GM03348 (cell line): ENCODE data around the gene NMT1.

Source experiments
- DNase-seq: peaks from one replicate; pipeline ENCODE4 v3.0.0; 2012; ENCODE audit warnings: low spot score

NMT1 gene

DNA sequence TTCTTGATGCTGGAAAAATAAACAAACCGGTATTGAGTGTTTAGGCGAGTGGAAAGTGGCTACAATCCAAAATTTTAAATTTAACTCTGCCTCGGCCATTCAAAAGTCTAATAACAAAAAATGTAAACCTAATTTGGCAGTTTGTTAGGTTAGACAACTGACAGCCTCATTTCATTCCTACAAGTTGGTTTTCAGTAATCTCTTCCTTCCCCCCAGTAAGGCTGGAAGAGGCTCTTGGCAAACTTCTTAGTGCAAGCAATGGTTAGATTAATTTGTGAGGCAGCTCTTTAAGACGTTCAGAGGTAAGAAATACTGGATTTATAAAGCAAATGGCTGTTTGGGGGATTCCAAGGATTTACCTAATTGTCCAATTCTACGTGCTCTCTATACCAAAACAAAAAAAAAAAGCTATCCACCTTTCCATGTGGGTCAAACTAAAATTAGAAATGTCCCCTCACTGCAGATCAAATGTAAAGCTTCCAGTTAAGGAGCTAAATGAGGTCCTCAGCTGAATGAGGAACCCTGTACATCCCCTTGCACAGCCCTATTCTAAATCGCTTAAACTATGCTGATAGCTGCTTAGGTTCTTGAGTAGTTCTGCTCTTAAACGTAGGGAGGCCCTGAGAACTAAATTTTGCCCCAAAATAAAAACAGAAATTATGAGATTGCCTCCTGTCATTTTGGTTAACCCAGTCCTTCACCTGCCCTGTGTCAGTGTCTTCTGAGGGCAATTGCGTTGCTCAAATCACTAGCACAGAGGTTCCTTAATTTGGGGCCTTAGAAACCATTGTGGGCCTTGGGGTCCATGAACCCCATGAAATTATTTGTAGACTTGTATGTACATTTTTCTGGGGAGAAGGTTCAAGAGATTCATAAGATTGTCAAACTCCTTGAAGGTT lies 90.0 kb downstream of the NMT1 start:
- no peak for DNase-seq

DNA sequence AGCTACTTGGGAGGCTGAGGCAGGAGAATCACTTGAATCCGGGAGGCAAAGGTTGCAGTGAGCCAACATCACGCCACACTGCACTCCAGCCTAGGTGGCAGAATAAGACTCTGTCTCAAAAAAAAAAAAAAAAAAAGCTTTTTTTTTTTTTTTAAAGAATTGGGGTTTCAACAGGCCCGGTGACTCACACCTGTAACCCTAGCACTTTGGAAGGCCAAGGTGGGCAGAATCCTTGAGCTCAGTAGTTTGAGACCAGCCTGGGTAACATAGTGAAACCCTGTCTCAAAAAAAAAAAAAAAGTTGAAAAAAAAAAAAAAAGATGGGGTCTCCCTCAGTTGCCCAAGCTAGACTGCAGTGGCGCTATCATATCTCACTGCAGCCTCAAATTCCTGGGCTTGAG lies 93.9 kb downstream of the NMT1 start:
- DNase-seq = no peak

DNA sequence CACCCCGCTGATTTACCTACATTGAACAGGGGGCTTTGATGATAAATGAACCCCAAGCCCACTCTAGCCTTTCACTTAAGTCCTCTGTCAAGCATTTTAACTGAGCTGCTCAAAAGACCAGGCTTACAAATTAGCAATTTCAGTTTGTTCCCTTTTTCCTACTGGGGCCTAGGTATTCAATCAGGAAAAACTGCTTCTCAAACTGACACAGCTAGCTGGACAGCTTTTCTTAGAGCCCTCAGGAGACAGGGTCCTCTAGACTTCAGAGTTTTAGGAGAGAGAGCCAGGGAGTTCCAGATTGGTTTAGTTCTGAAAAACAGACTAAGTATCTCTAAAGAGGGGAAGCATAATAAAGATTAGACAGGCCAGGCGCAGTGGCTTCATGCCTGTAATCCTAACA lies 94.4 kb downstream of the NMT1 start:
- no peak for DNase-seq

DNA sequence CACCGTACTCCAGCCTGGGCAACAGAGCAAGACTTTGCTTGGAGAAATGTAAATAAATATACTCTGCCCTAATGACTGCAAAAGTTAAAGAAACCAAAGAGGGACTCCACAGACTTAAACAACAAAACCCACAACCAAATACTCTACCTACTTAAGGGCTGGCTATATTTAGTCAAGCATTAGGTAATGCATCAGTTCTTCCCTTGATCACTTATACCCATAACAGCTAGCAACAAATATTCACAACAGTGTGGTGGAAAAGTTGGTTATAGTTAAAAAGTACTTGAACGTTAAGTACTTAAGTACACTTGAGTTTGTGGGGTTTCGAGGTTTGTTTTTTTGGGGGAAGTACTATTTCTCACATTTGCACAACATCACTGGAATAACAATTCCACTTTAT lies 95.1 kb downstream of the NMT1 start:
- no peak for DNase-seq
